ENCODE results near the gene BID. TPM values are rescaled to one million over a fixed set of nuclear protein-coding genes. Genes with fewer than 3 reads are reported as not detected.
A peak's percentile ranks its signal among the peaks of the same experiment; 100 is the strongest.

BID gene
- total RNA-seq, 1 donor from 2014 or later = 22.1 TPM

DNA sequence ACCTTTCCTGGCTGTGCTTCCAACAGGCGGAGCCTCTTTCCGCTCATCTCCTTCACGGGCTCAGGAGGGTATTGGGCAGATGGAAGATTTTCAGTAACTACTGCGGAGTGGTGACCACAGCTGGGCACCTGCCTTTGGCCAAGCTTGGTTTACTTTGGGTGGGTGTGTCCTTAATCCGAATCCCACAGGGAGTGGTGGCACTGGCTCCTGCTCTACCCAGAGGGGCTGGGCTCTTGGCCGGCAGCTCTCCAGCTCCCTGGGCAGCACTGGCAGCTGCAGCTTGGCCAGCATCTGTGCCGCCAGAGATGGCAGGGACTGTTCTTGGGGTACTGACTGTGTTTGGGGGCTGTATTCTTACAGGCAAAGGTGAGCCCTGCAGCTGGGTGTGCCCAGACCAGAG, 29.8 kb downstream of the BID start:
- Histone ChIP-seq H3K36me3 (ENCODE audit: control insufficient read depth, insufficient read depth, low read length) (peaks cover 1% of the 10 kb centered on the region), H3K4me3 (ENCODE audit: low read depth, low read length) (no peak overlapping the region), H3K27me3 (ENCODE audit: control insufficient read depth, insufficient read depth, low read length) (no peaks in the 10 kb centered on the region)
- no peak for TF ChIP-seq CTCF (IDR thresholded peaks at IDR 0.05; ENCODE audit: insufficient read depth, low read length, severe bottlenecking)
- DNase-seq (ENCODE audit: low read depth) (no peak), FAIRE-seq (no peak)

- Histone ChIP-seq H3K27me3 (ENCODE audit: control insufficient read depth, insufficient read depth, low read length) (no peaks in the 10 kb centered on the region), H3K36me3 (ENCODE audit: control insufficient read depth, insufficient read depth, low read length) (peaks cover 3% of the 10 kb centered on the region), H3K4me3 (ENCODE audit: low read depth, low read length) (no peak overlapping the region)
- no peak for TF ChIP-seq CTCF (IDR thresholded peaks at IDR 0.05; ENCODE audit: insufficient read depth, low read length, severe bottlenecking)
- FAIRE-seq (no peak), DNase-seq (ENCODE audit: low read depth) (no peak)
These were observed 30.4 kb downstream of the BID start for GRCh38 chr22:17743661-17744411.

DNA sequence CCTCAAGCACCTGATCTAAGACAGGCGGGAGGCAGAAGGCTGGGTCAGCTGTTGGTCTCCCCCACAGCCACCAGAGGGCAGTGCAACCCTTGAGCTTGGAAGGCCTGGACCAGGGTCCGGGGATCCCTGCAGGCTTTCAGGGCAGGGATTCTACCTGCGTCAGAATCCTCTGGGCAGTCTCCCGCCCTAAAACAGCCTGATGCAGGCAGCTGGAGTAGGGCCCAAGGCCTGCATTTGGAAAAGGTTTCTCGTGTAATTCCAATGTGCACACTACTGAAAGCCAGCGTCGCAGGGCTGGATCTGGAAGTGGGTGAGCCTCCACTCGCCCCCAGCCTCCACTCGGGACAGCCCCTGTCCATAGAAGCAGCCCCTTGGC, 31.8 kb downstream of the BID start:
- DNase-seq (ENCODE audit: low read depth) (peak; percentile 60), FAIRE-seq (no peak)
- Histone ChIP-seq H3K4me3 (ENCODE audit: low read depth, low read length) (no peak overlapping the region), H3K36me3 (ENCODE audit: control insufficient read depth, insufficient read depth, low read length) (peaks cover 5% of the 10 kb centered on the region), H3K27me3 (ENCODE audit: control insufficient read depth, insufficient read depth, low read length) (no peaks in the 10 kb centered on the region)
- TF ChIP-seq CTCF (IDR thresholded peaks at IDR 0.05; ENCODE audit: insufficient read depth, low read length, severe bottlenecking) = peak; percentile 91

DNA sequence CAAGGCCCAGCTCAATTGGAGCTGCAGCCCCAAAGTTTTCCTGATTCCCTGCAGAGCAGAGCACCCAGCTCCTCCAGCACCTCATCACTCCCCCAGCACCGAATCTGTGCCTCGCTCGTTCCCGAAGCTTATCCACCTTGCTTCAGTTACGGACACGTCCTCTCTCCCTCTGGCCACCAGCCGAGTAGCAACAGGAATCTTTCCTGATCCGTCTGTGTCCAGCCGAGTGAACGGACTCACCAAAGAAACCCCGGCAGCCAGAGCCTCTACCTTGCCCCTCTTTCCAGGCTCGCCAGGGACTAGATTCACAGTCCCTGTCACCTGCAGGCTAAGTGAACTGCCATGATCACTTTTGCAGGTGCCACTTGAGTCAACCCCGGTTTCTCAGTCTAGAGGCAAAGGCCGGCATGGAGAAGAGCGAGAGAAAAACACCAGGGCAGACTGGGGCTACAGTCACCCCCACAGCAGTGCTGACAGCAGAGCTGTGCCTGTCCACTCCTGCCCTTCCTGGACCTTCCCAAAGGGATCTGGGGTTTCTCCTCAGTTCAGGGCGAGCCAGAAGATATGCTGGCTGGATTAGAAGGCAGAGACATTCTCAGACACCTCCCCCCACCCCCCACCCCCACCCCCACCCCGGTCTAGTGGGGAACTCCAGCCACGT, 32.3 kb downstream of the BID start:
- no peak for DNase-seq (ENCODE audit: low read depth)
- H3K27me3 ChIP-seq (ENCODE audit: control insufficient read depth, insufficient read depth, low read length) = no peaks in the 10 kb centered on the region
- no peak for FAIRE-seq
- peaks cover 5% of the 10 kb centered on the region for H3K36me3 ChIP-seq (ENCODE audit: control insufficient read depth, insufficient read depth, low read length)
- no peak for TF ChIP-seq CTCF (IDR thresholded peaks at IDR 0.05; ENCODE audit: insufficient read depth, low read length, severe bottlenecking)
- no peak overlapping the region for H3K4me3 ChIP-seq (ENCODE audit: low read depth, low read length)

DNA sequence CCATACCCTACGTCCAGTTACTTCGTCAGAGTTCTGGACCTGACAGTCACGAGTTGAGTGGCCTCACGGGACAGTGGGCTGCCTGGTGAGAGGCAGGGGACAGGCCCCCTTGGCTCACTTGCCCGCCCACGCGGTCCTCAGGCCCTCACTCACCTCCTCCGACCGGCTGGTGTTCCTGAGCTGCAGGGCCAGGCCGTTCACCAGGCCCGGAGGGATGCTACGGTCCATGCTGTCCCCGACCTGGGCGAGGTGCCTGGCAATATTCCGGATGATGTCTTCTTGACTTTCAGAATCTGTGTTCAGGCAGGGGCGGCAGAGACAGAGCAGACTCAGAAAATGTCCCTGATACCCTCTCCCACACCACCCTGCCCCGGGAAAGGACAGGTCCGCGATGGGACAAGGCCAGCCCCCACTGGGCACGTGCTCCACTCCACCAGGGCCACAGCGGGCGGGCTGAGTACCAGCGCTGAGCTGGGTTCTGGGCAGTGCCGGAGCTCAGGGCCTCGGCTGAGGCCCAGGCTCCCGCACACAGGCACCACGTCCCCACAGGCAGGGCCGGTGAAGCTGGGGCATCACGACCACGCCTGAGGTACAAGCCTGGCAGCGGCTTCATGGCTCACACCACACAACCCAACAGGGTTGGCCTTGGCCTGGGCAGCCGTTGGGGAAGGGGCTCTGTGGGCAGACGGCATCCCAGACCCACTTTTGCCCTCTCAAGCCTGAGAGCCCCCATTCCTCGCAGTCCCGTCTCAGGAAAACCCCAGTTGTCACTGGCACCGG, 34.9 kb downstream of the BID start:
- FAIRE-seq (no peak), DNase-seq (ENCODE audit: low read depth) (no peak)
- Histone ChIP-seq H3K27me3 (ENCODE audit: control insufficient read depth, insufficient read depth, low read length) (no peaks in the 10 kb centered on the region), H3K4me3 (ENCODE audit: low read depth, low read length) (no peak overlapping the region), H3K36me3 (ENCODE audit: control insufficient read depth, insufficient read depth, low read length) (peaks cover 5% of the 10 kb centered on the region)
- TF ChIP-seq CTCF (IDR thresholded peaks at IDR 0.05; ENCODE audit: insufficient read depth, low read length, severe bottlenecking) = no peak
